ENCODE measurements around the gene GNAQ. TPM values are rescaled to one million over a fixed set of nuclear protein-coding genes. Genes with fewer than 3 reads are reported as not detected.

GNAQ gene
- total RNA-seq, 4 donors from 2014 or later, result 64.0 to 80.4 (median 69.2) TPM

DNA sequence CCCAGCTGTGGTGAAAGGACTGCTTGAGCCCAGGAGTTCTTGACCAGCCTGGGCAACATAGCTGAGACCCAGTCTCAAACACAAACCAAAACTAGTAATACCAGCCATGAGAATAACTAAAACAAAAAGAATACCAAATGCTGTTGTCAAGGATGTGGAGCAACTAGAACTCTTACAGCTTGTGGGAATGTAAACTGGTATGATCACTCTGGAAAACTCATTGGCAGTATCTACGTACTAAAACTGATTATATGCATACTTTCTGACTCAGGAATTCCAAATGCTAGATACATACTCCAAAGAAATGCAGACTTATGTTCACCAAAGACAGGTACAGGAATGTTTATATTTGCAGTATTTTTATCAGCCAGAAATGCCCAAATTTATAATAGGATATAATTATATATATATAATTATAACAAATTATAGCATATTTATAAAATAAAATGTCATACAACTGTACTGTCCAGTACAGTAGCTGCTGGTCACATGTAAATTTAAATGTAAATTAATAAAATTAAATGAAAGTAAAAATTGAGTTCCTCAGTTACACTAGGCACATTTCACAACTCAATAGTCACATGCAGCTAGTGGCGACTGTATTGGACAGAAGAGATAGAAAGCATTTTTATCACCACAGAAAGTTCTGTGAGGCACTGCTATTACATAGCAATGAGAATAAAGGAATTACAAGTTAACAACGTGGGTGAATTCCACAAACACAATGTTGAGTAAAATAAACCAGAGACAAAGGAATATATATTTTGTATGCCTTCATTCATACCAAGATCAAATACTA is 118.5 kb downstream of the GNAQ start:
- H3K9me3 ChIP-seq, result no peaks in the 10 kb centered on the region
- H3K27ac ChIP-seq (replicated peaks in 1 of 4), result no peak overlapping the region
- TF ChIP-seq POLR2A (IDR thresholded peaks at IDR 0.05; ENCODE audit: low read depth), result no peak
- no peak for TF ChIP-seq POLR2AphosphoS5 (IDR thresholded peaks at IDR 0.05)
- TF ChIP-seq, protein P1, sequence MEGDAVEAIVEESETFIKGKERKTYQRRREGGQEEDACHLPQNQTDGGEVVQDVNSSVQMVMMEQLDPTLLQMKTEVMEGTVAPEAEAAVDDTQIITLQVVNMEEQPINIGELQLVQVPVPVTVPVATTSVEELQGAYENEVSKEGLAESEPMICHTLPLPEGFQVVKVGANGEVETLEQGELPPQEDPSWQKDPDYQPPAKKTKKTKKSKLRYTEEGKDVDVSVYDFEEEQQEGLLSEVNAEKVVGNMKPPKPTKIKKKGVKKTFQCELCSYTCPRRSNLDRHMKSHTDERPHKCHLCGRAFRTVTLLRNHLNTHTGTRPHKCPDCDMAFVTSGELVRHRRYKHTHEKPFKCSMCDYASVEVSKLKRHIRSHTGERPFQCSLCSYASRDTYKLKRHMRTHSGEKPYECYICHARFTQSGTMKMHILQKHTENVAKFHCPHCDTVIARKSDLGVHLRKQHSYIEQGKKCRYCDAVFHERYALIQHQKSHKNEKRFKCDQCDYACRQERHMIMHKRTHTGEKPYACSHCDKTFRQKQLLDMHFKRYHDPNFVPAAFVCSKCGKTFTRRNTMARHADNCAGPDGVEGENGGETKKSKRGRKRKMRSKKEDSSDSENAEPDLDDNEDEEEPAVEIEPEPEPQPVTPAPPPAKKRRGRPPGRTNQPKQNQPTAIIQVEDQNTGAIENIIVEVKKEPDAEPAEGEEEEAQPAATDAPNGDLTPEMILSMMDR (IDR thresholded peaks at IDR 0.05), result no peak
- TF ChIP-seq EP300 (IDR thresholded peaks at IDR 0.05), result no peak
- DNase-seq (ENCODE audit: extremely low spot score), result no peak
- H3K4me1 ChIP-seq, result peaks cover 5 to 52% (median 43%) of the 10 kb centered on the region in 4 donors
- H3K4me3 ChIP-seq, result no peak overlapping the region
- H3K27me3 ChIP-seq, result no peaks in the 10 kb centered on the region
- intact Hi-C loops (cut with DNase I), result no loop called here
- 84% methylated on average over 3 of the region's 3 CpGs for WGBS
- H3K36me3 ChIP-seq, result no peaks in the 10 kb centered on the region

DNA sequence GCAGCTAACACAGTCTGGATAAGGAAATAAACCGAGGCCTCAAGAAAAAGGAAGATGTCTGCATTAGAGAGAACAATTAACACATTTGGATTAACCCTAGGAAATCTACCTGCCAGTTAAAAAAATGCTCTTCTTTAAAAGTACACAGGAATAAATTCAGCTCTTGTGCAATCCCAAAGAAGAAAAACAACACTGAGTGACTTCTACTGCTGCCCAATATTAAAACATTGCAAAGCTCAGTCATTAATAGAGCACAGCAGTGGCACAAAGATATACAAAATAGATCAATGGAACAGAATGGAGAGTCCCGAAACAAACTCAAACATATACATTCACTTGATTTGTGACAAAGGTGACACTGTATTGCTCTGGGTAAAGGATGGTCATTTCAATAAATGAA is 119.7 kb downstream of the GNAQ start:
- WGBS, result 92% methylated on average over 2 of the region's 2 CpGs
- H3K27ac ChIP-seq (replicated peaks in 1 of 4), result no peak overlapping the region
- no peak for TF ChIP-seq POLR2AphosphoS5 (IDR thresholded peaks at IDR 0.05)
- TF ChIP-seq, protein P1 (IDR thresholded peaks at IDR 0.05), result no peak
- no peak for TF ChIP-seq POLR2A (IDR thresholded peaks at IDR 0.05; ENCODE audit: low read depth)
- no peak for TF ChIP-seq EP300 (IDR thresholded peaks at IDR 0.05)
- no peak overlapping the region for H3K4me3 ChIP-seq
- intact Hi-C loops (cut with DNase I), result no loop called here
- no peaks in the 10 kb centered on the region for H3K27me3 ChIP-seq
- H3K9me3 ChIP-seq, result no peaks in the 10 kb centered on the region
- H3K36me3 ChIP-seq, result no peaks in the 10 kb centered on the region
- peaks cover 1 to 45% (median 37%) of the 10 kb centered on the region in 4 donors for H3K4me1 ChIP-seq
- DNase-seq (ENCODE audit: extremely low spot score), result no peak

DNA sequence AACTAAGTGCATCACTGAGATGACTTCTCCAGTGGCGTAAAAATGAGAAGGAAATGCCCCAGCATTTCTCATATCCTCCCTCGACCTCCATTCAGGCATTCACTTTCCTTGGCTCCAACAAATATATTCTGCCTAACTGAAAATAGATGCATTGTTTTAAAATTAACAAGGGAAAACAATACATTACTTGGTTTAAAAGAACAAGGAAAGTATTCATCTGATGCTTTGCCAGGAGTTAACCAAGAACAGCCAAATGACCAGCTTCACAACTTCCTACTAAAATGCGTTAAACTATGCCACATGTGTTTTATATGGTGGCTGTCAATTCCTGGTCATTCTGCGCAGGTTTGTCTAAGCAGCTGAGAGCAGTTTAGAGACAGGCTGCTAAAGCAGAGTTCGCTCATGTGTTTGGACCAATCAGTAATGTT is 121.4 kb downstream of the GNAQ start:
- no peaks in the 10 kb centered on the region for H3K27me3 ChIP-seq
- H3K4me1 ChIP-seq, result peaks cover 0 to 41% (median 33%) of the 10 kb centered on the region in 4 donors
- no peak for DNase-seq (ENCODE audit: extremely low spot score)
- no peak overlapping the region for H3K27ac ChIP-seq (replicated peaks in 1 of 4)
- no peaks in the 10 kb centered on the region for H3K9me3 ChIP-seq
- no peak for TF ChIP-seq EP300 (IDR thresholded peaks at IDR 0.05)
- TF ChIP-seq, protein P1 (IDR thresholded peaks at IDR 0.05), result no peak
- TF ChIP-seq POLR2A (IDR thresholded peaks at IDR 0.05; ENCODE audit: low read depth), result no peak
- no peak for TF ChIP-seq POLR2AphosphoS5 (IDR thresholded peaks at IDR 0.05)
- no peaks in the 10 kb centered on the region for H3K36me3 ChIP-seq
- intact Hi-C loops (cut with DNase I), result no loop called here
- no peak overlapping the region for H3K4me3 ChIP-seq
- WGBS, result 61% methylated on average over 5 of the region's 5 CpGs

DNA sequence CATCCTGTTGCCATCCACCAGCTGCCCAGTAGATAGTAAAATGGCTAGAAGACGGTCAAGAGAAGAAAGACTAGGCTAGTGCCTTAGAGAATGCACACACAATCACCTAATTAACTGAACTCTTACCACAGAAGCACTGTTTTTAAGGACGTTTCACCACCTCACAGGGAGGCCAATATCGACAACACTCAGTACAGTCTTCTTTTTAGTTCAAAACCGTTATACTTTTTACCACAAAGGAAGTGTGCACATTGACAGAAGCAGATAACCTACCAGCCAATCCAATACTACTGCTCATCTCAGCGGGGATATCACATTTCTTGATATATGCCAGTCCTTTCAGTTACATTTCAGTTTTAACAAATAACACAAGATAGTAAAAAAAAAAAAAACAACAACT is 122.3 kb downstream of the GNAQ start:
- Histone ChIP-seq H3K4me3 (no peak overlapping the region), H3K27ac (replicated peaks in 1 of 4) (no peak overlapping the region), H3K9me3 (no peaks in the 10 kb centered on the region), H3K36me3 (no peaks in the 10 kb centered on the region), H3K4me1 (peaks cover 0 to 43% (median 33%) of the 10 kb centered on the region in 4 donors), H3K27me3 (no peaks in the 10 kb centered on the region)
- TF ChIP-seq, protein P1 (IDR thresholded peaks at IDR 0.05), result no peak
- no peak for TF ChIP-seq POLR2A (IDR thresholded peaks at IDR 0.05; ENCODE audit: low read depth)
- no peak for TF ChIP-seq POLR2AphosphoS5 (IDR thresholded peaks at IDR 0.05)
- TF ChIP-seq EP300 (IDR thresholded peaks at IDR 0.05), result no peak
- no peak for DNase-seq (ENCODE audit: extremely low spot score)
- intact Hi-C loops (cut with DNase I), result no loop called here
- 80% methylated on average over 5 of the region's 5 CpGs for WGBS
